Upper lobe of right lung (tissue), 1 donor: ENCODE data around the gene CUX1. TPM values are rescaled to one million over a fixed set of nuclear protein-coding genes. Genes with fewer than 3 reads are reported as not detected.
A peak's percentile ranks its signal among the peaks of the same experiment; 100 is the strongest.

Source experiments
- ATAC-seq: fragments of 200-7000 bp; cut with Tn5 transposase; one replicate; pipeline ENCODE4 v1.9.1; 2020; ENCODE audit warnings: mild to moderate bottlenecking, moderate library complexity
- DNase-seq: peaks from one replicate; pipeline ENCODE4 v3.0.0-alpha.2; 2020
- H3K27ac ChIP-seq: fragments of 200-600 bp; one replicate; pipeline ENCODE4 v1.8.0; 2022
- H3K27me3 ChIP-seq: fragments of 200-600 bp; one replicate; pipeline ENCODE4 v1.8.0; 2022; ENCODE audit warnings: mild to moderate bottlenecking
- H3K36me3 ChIP-seq: fragments of 200-600 bp; one replicate; pipeline ENCODE4 v1.8.0; 2022
- H3K4me1 ChIP-seq: fragments of 200-600 bp; one replicate; pipeline ENCODE4 v1.8.0; 2022
- H3K4me3 ChIP-seq: fragments of 200-600 bp; one replicate; pipeline ENCODE4 v1.8.0; 2022; ENCODE audit warnings: mild to moderate bottlenecking
- H3K9me3 ChIP-seq: fragments of 200-600 bp; one replicate; pipeline ENCODE4 v1.8.0; 2022
- CTCF ChIP-seq: fragments of 200-600 bp; IDR thresholded peaks from one replicate; pipeline ENCODE4 v1.8.0; 2022; ENCODE audit warnings: antibody characterized with exemption
- intact Hi-C: fragments of 100-400 bp; cut with DNase I; formaldehyde crosslinking; loops from one replicate; pipeline ENCODE4 v1.11.0; 2022
- total RNA-seq: library from RNA; stranded (reverse); fragmentation: NEBNext Ultra II Directional; extraction: Animal tissue kit (Norgen Biotek cat#: 25700); gene quantifications from one replicate; pipeline ENCODE4 v1.2.1, GENCODE V29; 2021
- donor health status: DM: no; HTN: yes; CAD: no; lungs with severe emphysema.

Gene CUX1
- total RNA-seq, 1 donor from 2014 or later = 132 TPM

GRCh38 chr7:102146122-102146521, 328.7 kb downstream of the CUX1 start:
- Histone ChIP-seq H3K9me3 (no peaks in the 10 kb centered on the region), H3K4me3 (no peak overlapping the region), H3K27me3 (no peaks in the 10 kb centered on the region), H3K4me1 (peaks cover 2% of the 10 kb centered on the region), H3K36me3 (no peaks in the 10 kb centered on the region), H3K27ac (peak overlapping the region; percentile 8)
- no peak for TF ChIP-seq CTCF
- intact Hi-C loops = no loop called here
- DNase-seq (no peak), ATAC-seq (peak; percentile 59)

GRCh38 chr7:102147008-102147407, 329.6 kb downstream of the CUX1 start:
- Histone ChIP-seq H3K36me3 (no peaks in the 10 kb centered on the region), H3K4me1 (no peaks in the 10 kb centered on the region), H3K27me3 (no peaks in the 10 kb centered on the region), H3K4me3 (no peak overlapping the region), H3K27ac (no peak overlapping the region), H3K9me3 (no peaks in the 10 kb centered on the region)
- intact Hi-C loops = no loop called here
- TF ChIP-seq CTCF = no peak
- no peak for DNase-seq
- ATAC-seq = peak; percentile 59

- TF ChIP-seq CTCF = no peak
- Histone ChIP-seq H3K27ac (no peak overlapping the region), H3K36me3 (no peaks in the 10 kb centered on the region), H3K9me3 (no peaks in the 10 kb centered on the region), H3K4me3 (no peak overlapping the region), H3K27me3 (no peaks in the 10 kb centered on the region), H3K4me1 (no peaks in the 10 kb centered on the region)
- ATAC-seq (no peak), DNase-seq (no peak)
- intact Hi-C loops = no loop called here
Measured at GRCh38 chr7:102148799-102149198, 331.4 kb downstream of the CUX1 start.

- H3K27me3 ChIP-seq = no peaks in the 10 kb centered on the region
- H3K4me1 ChIP-seq = no peaks in the 10 kb centered on the region
- no peak overlapping the region for H3K27ac ChIP-seq
- no peak for DNase-seq
- no peaks in the 10 kb centered on the region for H3K36me3 ChIP-seq
- no peak for ATAC-seq
- no peaks in the 10 kb centered on the region for H3K9me3 ChIP-seq
- no peak overlapping the region for H3K4me3 ChIP-seq
- intact Hi-C loops = no loop called here
- TF ChIP-seq CTCF = no peak
Measured at GRCh38 chr7:102149416-102149815, 332.0 kb downstream of the CUX1 start.

GRCh38 chr7:102150266-102150665, 332.8 kb downstream of the CUX1 start:
- Histone ChIP-seq H3K9me3 (no peaks in the 10 kb centered on the region), H3K36me3 (no peaks in the 10 kb centered on the region), H3K27ac (no peak overlapping the region), H3K4me1 (no peaks in the 10 kb centered on the region), H3K27me3 (no peaks in the 10 kb centered on the region), H3K4me3 (no peak overlapping the region)
- intact Hi-C loops = no loop called here
- ATAC-seq = no peak
- no peak for DNase-seq
- TF ChIP-seq CTCF = no peak
